Peyer's patch (tissue), 4 donors: ENCODE measurements around the gene ZNF100.

Source experiments
- POLR2A ChIP-seq, 2 donors: fragments of 450-650 bp; IDR thresholded peaks; one replicate each; pipeline ENCODE4 v1.5.1; 2017; ENCODE audit warnings: antibody characterized with exemption in 2 of 2, mild to moderate bottlenecking in 2 of 2, moderate library complexity in 2 of 2
- TF ChIP-seq, protein P1 (sequence below), 6 experiments: fragments of 450-650 bp in 4 of 6; fragments of 200-600 bp in 2 of 6; sonication (generic) in 1 of 6; IDR thresholded peaks; one replicate each; pipeline ENCODE4 v1.5.1; 2017 to 2019; ENCODE audit warnings: antibody characterized with exemption in 6 of 6, mild to moderate bottlenecking in 3 of 6, moderate library complexity in 1 of 6

DNA sequence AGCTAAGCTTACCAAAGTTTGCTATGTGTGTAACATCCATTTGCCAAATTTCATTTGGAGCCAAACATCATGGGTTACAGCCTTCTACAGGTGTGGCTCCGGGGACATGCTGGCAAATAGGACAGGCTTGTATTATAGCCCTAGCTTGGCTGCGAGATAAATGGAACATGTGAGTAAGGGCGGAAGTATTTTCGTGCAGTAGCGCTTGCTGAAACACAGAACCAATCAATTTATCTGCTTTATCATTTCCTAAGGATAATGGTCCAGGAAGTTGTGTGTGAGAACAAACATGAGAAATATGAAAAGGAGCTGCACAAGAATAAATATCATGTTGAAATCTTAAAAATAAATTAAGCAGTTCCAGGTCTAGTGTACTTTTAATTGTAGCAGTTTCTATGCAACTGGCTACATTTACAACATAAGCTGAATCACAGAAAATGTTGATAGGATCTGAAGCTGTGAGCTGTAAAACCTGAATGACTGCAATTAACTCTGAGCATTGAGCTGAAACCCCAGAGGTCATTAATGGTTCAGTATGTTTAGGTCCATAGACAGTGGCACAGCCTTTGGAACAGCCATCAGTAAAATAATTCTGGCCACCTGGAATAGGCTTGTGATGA, 22.2 kb upstream of the ZNF100 start:
- TF ChIP-seq, protein P1, sequence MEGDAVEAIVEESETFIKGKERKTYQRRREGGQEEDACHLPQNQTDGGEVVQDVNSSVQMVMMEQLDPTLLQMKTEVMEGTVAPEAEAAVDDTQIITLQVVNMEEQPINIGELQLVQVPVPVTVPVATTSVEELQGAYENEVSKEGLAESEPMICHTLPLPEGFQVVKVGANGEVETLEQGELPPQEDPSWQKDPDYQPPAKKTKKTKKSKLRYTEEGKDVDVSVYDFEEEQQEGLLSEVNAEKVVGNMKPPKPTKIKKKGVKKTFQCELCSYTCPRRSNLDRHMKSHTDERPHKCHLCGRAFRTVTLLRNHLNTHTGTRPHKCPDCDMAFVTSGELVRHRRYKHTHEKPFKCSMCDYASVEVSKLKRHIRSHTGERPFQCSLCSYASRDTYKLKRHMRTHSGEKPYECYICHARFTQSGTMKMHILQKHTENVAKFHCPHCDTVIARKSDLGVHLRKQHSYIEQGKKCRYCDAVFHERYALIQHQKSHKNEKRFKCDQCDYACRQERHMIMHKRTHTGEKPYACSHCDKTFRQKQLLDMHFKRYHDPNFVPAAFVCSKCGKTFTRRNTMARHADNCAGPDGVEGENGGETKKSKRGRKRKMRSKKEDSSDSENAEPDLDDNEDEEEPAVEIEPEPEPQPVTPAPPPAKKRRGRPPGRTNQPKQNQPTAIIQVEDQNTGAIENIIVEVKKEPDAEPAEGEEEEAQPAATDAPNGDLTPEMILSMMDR (IDR thresholded peaks at IDR 0.05), result no peak
- TF ChIP-seq POLR2A (IDR thresholded peaks at IDR 0.05), result no peak
